HG02885 (cell line): ENCODE measurements around the gene CACNA1A.
"Not testable (repeated sequence)": the region's sequence is repeated elsewhere in the genome, so short reads cannot be mapped to it uniquely, and the experiment has no call there.

ENCODE experiments used
- ATAC-seq: cut with Tn5 transposase; IDR thresholded peaks from one replicate; pipeline ENCODE4 v1.9.1; 2021; ENCODE audit warnings: mild to moderate bottlenecking; ENCODE audit not compliant: unreplicated experiment, poor library complexity

CACNA1A gene

DNA sequence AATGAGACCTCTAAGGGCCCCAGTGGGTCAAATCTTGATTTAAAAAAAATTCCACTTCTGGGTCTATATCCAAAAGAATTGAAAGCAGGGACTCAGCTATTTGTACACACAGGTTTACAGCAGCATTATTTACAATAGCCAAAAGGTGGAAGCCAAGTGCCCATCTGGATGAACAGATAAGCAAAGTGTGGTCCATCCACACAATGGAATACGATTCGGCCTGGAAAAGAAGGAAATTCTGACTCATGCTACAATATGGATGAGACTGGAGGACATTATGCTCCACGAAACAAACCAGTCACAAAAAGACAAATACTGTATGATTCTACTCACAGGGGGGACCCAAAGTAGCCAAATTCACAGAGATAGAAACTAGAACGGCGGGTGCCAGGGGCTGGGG lies 76.7 kb downstream of the CACNA1A start:
- no peak for ATAC-seq

DNA sequence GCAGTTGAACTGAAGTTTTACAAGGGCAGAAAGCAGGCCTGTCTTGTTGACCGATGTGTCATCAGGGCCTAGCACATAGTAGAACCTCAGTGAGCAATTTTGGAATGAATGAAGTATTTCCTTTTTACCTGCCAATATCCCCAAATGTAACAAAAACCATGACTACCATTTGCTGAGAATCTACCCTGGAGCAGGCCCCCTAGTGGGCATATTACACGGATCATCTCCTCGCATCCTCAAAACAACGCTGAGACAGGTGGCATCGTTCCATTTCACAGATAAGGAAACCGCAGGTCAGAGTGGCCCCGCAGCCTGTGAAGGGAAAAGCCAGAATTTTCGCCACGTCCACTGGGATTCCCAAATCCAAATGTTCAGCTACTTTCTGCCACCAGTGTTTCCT lies 77.9 kb downstream of the CACNA1A start:
- ATAC-seq = no peak

- no peak for ATAC-seq
Observed at GRCh38 chr19:13427273-13428051, 78.8 kb downstream of the CACNA1A start.

GRCh38 chr19:13425875-13426274 lies 80.4 kb downstream of the CACNA1A start:
- ATAC-seq = not testable (repeated sequence)

GRCh38 chr19:13425151-13425550 lies 81.1 kb downstream of the CACNA1A start:
- ATAC-seq = no peak

DNA sequence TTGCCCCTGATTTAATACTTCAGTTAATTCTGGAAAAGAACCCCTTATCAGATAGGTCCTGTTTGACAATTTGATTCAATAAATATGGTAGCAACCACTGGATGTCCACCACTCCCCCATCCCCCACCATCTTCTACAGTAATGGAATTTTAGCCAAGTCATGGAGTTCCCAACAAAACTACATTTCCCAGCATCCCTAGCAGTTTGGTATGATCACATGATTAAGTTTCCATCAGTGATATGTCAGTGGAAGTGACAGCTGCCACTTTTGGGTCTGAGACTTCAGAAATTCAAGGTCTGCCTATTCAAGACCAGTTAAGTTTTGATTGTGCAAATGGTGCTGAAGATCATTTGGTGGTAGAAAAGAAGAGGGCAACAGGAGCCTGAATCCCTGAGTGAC lies 85.5 kb downstream of the CACNA1A start:
- no peak for ATAC-seq

DNA sequence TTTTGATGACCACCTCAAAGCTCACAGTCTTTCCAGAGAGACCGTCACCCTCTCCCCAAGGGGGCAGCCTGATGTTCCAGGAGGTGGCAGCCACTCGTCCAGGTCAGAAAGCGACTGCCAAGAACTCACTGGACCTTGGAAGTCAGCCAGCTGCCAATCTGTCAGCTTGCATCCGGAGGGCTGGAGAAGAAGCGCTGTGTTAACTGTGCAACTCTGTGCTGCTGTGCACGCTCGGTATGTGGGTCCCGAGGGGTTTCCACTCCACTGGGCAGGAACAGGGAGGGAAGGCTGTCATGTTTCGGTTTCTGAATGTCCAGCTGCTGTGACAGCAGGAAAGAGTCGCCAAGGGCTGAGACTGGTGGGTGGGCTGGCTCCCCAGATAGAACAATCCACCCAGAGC lies 89.2 kb downstream of the CACNA1A start:
- ATAC-seq = no peak

GRCh38 chr19:13411899-13412298 lies 94.4 kb downstream of the CACNA1A start:
- no peak for ATAC-seq

DNA sequence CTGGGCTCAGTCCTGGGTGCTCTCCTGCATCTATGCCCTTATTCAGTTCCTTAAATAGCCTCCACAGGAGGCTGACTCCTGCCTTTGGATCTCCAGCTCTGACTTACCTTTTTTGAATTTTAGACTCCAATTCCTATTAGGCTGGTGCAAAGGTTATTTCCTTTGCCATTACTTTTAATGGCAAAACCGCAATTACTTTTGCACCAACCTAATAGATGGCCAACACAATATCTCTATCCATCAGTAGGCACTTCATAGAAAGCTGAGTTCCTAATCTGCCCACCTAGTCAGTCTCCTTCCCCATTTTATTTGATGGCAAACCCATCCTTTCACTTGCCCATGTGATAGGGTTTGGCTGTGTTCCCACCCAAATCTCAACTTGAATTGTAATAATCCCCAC lies 95.3 kb downstream of the CACNA1A start:
- ATAC-seq = no peak

- ATAC-seq = no peak
Observed at GRCh38 chr19:13408889-13409518, 97.3 kb downstream of the CACNA1A start.

DNA sequence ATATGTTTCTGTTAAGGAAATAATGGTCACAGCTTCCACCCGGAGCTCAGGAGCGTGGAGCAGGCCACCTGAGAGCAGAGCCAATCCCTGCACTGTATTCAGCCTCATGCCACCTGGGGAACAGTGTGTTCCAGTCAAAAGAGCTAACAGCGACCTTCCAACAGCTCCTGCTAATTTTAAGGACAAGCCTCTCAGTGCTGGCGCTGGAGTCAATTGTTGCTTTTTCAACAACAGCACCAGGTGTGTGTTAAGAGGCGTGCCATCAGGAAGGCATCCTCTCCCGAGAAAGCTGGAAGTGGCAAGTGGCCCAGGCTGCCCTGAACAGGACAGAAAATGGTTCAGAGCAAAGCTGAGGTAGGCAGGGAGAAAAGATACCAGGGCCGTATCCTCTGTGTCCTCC lies 102.0 kb downstream of the CACNA1A start:
- ATAC-seq = no peak

- no peak for ATAC-seq
Observed at GRCh38 chr19:13401388-13401787, 104.9 kb downstream of the CACNA1A start.

- no peak for ATAC-seq
Observed at GRCh38 chr19:13400296-13400695, 106.0 kb downstream of the CACNA1A start.

GRCh38 chr19:13399746-13400145 lies 106.5 kb downstream of the CACNA1A start:
- no peak for ATAC-seq

DNA sequence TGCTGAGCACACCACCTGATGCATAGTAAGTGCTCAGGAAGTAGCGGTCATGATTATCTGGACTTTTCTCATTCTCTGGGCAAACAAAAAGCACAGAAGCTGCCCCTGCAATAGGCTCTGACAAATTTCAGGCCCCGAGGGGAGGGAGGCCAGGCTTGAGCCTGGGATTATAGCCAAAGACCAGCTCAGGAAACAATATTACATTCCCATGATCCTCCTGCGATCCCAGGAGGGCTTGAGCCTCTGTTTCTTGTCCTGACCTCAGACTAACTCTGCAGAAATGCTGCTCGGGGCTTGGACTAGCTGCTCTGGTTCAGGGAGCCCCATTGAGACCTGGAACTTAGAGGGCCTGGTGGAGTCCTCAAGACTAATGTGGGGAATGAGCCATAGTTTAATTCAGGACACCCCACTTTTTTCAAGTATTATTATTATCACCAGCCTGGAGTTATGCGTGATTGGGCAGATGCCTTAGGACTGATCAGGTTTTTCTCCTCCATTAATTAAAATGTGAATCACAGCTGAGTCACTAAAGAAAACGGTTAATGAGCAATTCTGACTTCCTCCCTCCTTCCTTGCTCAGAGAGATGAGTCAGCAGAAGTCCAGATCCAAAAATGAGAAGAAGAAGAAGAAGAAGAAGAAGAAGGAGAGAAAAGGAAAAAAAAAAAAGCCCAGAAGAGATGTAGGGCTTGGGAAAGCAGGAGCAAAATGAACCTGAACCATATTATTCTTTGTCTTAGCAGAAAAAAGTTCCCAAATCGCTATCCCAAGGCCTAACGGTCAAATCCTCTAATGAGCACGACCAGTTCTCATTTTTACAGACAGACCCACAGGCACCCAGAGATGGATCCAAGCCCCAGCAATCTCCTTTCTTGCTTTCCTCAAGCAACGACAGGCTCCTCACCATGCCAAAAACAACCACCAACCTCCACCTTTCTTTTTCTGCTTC lies 107.2 kb downstream of the CACNA1A start:
- no peak for ATAC-seq

DNA sequence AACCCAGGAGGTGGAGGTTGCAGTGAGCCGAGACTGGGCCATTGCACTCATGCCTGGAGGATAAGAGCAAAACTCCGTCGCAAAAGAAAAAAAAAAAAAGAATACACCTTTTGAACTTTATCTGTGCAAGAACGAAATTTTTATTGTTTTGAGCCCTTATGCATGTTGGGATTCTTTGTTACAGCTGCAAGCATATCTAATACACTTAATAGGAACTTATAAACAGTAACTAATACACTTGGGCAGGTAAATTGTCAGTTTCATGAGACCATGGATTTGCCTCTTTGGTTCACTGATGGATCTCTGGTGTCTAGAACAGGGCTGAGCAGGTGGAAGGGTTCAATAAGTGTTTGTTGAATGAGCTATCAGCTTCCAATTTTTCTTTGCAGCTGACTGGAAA lies 108.1 kb downstream of the CACNA1A start:
- ATAC-seq = no peak

DNA sequence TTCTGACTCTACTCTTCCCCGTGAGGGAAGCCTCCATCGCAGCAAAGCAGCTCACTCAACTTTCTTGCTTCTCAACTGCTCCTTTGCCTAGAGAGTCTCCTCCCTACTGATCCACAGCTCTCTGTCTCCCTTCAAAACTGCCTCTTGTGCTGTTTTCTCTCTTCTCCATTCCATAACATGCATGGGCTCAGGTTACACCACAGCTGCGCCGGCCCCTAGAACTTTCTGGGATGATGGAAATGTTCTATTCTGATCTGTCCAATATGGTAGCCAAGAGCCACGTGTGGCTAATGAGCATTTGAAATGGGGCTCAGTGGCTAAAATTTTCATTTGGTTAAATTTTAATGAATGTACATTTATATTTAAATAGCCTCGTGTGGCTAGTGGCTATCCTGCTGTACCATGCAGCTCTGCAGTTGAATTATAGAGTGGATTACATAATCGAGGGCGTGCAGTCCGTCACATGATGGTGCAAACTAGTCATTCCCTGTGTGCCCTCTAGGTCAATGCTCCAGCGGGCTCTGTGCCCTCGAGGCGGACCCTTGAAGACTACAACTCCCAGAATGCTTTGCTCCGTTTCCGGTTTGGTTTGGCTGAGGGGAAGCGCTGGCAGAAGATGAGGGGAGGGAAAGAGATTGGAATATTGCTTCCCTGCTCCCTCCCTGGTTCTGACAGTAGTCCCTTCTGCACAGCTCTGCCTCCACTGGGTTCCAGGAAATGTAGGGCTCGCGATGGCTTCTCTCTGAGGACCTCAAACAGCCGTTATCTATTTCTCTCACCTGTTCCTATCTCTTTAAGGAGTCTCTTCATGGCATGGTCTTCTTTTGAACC lies 109.8 kb downstream of the CACNA1A start:
- ATAC-seq = no peak

DNA sequence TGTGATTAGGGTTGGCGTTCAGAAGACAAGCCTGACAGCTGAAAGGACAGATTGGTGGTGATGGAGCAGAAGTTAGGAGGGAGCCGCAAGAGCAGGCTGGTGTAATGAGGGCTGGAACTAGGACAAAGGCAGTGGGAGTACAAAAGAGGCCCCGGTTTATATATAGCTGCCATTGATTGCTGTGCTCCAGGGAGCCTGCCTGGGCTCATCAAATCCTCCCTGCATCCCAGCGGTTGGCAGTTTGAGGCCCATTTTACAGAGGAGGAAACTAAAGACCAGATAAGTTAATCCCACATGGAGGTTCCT lies 123.7 kb downstream of the CACNA1A start:
- no peak for ATAC-seq

DNA sequence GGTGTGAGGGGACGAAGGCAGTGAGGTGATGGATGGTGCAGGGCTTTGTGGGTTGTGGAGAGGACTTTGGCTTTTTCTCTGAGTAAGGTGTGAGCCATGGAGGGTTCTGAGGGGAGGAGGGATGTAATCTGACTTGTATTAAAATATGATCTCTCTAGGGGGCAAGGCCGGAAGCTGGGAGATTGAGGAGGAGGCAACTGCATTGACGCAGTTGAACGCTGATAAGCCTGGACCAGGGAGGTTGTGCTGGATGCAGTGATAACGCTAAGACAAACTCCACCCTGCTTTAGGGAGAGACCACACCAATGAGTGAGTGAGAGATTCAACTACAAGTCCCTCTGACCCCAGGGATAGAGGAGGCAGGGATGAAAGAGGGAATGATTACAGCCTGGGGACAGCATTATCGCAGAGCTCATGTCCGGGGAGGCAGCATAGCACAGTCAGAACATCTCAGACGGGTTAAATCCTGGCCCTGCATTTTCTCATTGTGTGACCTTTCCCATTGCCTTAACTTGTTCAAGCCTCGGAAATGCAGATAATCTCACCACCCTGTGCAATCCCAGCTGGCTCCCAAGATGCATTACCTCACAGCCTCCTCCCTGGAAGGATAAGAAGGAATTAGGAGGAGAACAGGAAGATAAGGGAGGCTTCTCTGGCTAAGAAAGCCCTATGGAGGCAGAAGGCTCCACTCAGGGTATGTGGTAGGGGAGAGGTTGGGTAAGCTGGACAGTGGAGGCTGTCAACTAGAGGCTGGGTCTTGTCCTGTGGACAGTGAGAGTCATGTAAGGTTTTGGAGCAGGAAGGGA lies 124.2 kb downstream of the CACNA1A start:
- no peak for ATAC-seq

GRCh38 chr19:13376537-13376936 lies 129.7 kb downstream of the CACNA1A start:
- no peak for ATAC-seq
